NCI-H2196 (cell line): ENCODE data around the gene FRMD4A.
A peak's percentile ranks its signal among the peaks of the same experiment; 100 is the strongest.
"Not testable (repeated sequence)": the region's sequence is repeated elsewhere in the genome, so short reads cannot be mapped to it uniquely, and the experiment has no call there.

Experiments
- DNase-seq: peaks from one replicate; lab custom pipeline; 2025; ENCODE audit not compliant: unreplicated experiment; lab: John Stamatoyannopoulos, UW

FRMD4A gene

DNA sequence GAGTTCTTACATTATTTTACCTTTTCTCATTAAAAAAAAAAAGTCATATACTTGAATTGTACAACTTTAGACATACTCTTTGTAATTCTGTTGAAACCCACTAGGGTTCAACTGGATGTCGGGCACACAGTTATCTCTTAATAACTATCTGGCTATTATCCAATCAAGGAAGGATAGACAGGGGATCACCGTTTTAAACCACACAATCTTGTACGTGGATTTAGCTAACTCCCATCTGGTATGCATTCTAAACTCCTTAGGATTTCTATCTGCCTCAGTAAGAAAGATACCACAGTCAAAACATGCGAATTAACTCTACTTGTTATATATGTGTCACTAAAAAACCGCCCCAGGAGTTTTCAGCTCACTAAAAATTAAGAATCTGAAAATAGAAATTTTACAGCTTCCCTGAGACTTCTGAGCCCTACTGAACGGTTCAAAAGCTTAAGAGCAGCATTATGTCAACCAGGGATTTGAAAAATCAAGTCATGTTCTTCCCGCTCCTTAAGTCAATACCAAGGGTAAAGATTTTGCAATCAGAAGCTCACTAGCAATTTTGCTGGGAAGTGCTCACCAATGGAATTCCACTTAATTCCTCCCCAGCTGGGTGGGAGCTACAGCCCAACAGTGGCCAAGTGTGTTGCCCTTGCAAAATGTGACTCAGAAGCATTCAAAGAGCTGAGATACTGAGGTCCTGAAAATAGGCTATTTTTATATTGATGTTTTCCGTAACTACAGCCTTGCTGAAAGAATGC is 267.0 kb downstream of the FRMD4A start:
- no peak for DNase-seq

DNA sequence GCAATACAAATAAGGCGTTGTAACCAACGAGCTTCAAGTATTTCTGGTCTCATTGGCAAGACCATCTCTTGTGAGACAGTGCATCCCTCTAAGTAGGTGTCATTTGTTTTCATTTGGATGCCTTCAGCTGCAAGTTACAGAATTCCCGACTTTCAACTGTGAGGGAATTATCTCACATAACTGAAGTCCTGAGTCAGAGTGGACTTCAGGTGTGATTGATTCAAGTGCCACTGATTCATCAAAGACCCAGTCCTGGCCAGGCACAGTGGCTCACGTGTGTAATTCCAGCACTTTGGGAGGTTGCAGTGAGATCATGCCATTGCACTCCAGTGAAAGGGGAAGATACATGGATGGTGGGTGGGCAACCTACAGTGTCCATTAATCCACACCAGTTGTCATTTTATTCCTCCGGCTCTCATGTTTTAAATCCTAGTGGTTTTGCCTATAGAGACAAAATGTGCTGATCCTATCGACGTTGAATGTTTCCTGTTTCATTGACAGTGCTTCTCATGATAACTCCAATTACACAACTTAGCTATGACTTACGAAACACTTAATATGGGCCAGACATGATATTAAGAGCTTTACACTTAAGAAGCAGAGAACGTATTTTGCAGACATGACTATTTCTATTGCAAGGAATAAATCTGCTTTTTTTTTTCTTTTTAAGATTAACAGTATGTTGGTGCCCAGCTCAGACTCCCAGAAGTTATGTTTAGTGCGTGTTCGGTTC is 268.0 kb downstream of the FRMD4A start:
- no peak for DNase-seq

DNA sequence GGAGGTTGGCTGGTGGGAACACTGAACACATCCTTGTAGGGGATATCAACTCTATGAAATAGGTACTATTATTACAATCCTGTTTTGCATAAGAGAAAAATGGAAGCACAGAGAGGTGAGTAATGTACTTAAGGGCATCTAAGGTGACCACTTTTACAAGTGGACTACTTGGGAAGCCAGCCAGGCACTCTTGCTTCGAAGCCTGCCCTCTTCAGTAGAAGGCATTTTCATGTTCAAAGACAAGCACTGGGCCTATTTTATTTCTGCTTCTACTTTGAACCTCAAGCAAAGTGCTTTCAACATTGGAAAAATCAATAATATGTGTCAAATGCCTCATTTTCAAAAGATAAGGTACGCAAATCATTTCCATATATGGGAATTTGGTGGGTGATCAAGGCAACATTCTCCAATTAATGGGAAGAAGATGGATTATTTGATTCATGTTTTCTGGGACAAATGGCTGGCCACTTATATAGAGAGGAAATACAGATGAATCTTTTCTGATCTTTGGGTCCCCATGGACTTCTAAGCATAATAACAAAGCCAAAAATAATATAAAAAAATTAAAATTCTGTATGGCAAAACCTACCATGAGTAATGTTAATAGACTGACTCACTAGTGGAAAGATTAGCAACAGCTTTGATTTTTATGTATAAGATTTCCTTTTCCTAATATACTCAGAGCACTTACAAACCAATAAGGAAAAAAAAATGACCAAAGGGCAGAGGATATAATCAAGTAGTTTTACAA is 270.2 kb downstream of the FRMD4A start:
- peak; percentile 25 for DNase-seq

DNA sequence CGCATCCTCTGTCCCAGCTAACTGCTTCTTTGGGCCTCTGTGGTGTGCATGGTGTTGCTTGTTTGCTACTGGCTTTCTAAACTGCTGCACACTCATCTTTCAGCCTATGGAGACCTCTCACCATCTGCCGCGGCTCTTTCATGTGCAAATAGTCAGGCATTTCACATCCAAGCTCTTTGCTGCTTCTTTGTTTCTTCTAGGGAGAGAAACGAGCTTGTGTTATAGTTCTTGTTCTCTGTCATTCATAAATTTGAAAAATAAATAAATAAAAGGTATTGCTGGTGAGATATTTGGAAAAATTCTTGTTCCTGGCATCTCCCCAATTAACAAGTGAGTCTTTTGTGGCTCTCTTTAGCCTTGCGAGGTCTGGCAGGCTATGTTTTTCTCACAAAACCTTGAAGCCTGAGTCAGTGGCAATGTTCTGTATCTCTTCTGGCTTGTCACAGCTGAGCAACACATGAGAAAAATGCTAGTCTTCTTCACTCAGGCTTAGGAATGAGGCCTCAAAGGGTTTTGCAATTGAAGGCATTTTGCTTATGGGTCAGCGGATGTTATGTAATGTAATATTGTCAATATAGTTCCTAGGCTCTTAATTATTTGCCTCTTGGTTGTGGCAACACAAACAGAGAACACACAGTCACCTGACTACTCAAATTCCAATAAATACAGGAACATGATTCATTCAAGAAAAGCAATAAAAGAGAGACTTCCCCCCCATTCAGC is 274.0 kb downstream of the FRMD4A start:
- no peak for DNase-seq

DNA sequence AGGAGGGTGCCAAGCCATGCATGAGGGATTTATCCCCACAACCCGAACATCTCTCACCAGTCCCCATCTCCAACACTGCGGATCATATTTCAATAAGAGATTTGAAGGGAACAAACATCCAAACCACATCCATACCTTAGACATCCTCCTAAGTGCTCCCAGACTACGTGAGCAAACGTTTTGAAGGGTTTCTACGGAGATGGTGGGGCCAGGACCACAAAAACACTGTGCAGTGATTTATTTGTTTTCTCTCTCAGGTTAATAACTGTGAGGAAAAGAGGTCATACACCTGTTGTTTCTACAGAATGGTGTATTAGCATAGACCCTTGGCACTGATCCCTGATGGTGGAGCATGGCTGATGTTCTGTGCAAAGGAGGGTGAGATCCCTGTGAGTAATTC is 277.8 kb downstream of the FRMD4A start:
- DNase-seq: no peak

DNA sequence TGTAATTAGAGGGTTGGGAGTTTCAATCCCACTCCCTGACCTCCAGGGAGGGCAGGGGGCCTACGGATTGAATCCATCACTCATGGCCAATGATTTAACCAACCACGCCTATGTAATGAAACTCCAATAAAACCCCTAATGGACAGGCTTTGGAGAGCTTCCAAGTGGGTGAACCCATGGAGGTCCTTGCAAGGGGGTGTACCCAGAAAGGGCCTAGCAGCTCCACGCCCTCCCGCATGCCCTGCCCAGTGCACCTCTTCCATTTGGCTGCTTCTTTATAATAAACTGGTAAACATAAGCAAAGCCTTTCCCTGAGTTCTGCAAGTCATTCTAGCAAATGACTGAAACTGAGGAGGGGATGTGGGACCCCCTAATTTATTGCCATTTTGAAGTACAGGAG is 280.1 kb downstream of the FRMD4A start:
- DNase-seq: no peak

DNA sequence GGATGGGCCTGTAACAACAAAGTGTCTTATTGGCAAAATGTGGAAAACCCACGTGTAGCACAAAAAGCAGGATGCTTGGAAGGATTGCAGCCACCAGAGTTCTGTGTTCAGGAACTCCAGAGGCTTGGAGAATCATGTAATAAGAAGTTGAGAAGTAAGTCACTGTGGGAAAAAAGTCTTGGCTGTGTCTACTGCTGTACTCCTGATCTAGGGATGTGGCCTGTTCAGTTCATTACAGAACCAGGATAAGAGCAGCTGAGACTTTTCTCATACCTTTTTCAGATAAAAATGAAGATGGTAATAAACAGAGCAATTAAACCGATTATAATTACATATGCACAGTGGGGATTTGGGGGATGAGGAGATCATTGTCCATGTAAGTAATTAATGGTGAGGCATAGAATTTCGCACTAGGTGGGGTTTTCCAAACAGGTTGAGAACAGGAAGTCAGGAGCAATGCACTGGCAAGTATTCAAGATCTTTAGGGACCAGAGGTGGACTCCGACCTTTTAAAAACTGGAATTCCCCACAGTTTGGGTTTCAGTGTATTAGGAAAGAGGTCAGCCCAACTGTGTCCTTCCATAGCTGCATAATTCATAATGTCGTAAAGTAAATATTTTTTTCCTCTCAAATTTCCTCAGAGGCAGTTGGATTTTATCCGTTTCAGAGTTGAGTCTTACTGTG is 281.7 kb downstream of the FRMD4A start:
- peak; percentile 1 for DNase-seq

DNA sequence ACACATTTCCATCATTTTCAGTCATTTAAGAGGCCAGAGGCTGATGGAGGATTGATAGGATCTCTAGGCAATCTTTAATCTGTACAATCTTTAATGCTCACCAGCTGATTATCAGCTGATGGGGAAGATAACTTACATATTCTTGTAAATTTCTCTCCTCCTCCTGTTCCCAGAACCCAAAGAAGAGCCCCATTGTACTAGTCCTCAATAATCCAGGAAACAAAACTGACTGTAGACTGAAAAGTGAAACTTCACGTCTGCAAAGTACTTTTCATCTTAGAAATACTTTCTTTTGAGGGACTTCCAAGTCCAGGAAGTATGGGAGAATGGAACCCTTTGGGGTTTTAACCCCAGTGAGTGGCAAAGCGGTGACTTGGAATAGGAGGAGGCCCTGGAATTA is 283.3 kb downstream of the FRMD4A start:
- DNase-seq: no peak

DNA sequence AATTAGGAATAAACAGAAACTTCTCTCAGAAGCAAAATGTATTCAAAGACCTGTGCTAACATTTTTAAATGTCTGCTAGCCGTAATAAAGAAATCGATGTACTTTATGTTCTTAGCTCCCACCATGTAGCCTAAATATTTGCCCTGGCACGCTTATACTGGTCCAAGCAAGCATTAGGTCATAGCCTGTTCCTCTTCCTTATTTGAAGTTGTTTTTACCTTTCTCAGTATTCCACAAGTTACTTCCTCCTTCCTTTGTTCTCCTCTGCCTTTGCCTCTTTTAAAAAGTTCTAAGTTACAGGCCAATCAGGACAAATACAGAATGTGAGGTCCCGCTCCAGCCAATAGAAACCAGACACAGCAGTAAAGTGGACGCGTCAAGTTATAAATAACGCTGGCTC is 288.7 kb downstream of the FRMD4A start:
- not testable (repeated sequence) for DNase-seq

DNA sequence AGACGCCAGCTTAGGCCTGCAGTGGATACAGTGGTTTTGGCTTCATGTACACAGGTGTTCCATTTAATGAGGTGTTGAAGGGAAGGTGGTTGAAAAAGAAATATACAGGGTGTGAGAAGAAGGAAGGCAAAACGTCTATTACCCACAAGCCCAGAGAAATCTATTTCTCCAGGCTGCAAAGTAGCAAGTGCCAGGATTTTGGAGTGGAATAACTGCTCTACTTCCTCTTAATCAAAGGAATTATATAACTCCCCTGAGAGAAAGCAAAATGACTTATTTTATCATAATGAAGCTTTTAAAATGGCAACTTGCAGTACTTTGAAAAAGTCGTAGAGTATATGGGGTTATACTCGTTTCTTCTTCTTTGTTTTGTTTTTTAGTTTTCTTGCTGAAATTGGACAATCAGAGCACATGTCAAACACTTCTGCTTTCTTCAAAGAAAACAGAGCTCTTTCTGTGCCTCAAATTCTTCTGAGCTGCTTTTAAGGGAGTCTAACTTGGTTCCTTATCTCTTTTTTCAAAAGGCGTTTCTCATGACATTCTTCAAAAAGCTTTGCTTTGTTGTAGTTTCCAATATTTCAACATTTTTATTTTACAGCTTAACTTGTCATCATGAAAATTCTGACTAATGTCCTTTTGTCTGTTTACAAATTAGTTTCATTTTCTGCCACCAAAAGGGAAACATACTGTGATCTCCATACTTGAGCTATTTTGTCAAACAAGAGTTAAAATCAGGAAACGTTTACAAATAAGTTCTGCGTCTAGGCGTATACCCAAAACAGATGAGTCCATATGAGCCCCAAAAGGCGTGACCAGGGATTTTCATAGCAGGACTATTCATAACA is 289.7 kb downstream of the FRMD4A start:
- no peak for DNase-seq

DNA sequence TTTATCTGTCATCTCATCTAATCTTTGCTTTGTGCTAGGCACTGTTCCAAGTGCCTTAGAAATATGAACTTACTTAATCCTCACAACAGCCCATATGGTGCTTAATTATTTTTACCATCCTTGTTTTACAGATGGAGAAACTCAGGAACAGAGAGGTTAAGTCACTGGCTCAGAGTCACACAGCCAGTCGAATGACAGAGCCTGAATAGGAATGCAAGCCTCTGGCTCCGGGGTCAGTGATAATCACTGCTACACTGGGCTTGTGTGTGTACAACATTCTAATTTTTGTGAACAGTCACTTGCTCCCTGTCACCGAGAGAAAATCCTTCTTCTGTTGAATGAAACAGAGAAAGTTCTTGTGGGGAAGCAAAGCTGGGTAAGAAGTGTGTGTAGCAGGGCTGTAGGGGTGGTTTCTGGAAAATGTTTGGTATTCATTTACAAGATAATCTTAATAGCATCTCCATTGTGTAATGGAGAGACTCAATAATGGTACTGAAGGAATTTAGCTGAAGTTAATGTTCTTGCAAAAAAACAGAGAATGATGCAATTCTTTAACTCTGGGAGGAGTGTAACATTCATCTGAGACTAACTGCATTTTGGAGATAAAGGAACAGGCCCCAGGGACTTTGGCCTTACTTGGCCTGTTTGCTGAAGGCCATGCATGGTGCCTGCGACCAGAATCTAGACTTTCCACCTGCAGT is 290.6 kb downstream of the FRMD4A start:
- DNase-seq: no peak

DNA sequence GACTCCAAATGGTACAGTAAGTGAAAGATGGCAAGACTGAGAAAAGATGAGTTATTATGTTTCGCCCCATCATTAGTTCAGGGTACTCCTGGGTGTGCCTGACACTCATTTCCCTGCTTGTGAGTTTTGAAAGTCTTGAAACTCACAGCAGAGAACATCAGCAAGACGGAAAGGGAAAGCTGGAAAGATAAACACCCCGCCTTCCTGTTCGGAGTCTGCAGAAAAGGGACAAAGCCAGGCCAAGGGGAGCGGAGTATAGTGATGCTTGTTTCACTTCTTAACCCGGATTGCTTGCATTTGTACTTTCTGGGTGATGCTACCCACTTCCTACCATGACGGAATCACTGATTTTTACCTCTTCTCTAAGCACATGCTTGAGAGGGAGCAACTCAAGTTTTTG is 294.5 kb downstream of the FRMD4A start:
- no peak for DNase-seq

DNA sequence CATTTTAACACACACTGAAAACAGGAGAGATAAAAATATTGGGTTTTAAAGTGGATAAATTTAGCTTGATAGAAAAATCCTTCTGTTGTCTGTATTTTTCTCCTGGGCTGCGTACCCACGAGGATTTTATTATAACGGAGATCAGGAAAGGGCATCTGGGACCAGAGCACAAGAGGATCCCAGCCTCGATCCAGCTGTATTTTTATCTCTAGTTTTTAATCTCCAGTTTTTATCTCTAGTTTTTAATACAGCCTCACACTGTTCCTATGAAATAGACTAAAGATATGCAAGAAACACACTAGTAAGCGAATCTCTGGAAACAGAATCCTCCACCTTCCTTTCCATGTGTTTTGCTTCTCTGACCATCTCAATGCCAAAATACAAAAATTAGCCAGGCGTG is 295.2 kb downstream of the FRMD4A start:
- DNase-seq: no peak

DNA sequence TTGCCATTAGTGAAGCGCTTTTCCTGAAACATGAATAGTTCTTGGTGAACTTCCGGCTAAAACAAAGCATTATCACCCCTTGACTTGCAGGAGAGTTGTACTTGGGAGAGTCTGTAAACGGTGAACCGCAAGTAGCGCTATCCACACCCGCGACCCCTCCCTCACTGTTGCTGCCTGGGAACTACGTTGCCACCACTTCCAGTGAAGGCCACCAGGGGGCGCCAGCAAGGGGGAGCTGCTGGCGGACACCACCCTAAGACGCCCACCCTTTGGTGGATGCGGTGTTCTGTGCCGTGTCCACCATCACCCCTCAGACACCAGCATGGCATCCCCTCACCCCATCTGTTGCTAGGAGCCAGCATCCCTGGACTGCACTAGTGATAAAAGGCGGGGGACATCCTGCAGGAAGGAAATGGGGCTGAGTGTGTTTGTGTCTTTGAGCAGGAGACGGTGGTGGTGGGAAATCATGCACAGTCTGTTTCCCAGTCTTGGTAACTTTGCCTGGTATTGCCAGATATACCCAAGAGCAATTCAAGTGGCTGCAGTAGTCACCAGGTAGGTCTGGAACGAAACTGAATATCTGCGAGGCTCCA is 298.2 kb downstream of the FRMD4A start:
- DNase-seq: no peak

DNA sequence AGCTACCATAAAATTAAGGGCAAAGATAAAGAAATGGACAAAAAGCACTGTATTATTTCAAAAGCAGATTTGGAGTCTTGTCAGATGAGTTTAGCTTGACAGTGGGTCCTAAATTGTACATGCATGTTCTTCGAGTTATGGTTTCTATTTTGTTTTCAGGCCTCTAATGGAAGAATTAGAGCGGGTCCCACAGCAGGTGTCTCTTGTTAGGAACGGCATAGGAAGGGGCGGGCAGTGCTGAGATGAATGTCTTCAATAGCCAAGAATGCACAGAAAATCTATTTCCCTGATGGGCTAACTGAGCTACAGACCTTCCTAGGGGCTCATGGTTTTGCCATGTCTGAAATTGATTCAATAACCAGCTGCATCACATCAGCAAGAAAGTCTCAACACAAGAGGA is 304.4 kb downstream of the FRMD4A start:
- no peak for DNase-seq

DNA sequence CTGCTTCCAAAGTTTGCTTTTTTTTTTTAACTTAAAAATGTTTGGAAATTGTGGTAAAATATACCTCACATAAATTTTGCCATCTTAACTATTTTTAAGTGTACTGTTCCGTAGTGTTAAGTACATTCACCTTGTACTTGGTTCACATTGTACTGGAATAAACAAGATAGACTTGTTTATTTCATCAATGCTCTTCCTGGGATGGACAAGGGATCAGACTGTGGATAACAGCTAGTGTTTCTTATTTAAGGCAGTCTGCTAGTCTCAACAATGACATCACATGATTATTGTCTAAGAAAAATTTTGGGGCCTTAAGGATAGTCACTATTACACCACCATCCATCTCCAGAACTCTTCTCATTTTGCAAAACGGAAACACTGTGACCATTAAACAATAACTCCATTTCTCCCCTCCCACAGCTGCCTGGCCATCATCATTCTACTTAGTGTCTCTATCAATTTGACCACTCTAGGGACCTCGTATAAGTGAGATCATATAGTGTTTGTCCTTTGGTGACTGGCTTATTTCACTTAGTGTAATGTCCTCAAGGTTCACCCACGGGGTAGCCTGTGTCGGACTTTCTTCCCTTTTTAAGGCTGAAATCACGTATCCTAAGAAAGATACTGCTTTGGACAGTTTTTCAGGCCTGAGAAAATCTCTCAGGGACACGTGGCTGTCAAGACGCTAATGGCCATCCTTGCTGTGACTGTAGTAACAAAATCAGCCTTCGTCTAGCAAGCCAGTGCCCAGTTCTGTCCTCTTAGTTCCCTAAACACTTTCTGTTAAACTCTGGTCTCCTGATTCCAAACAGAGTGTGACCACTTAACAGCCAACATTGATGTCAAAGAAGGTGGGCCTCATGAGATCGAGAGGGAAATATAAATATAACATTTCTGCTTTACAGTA is 305.2 kb downstream of the FRMD4A start:
- no peak for DNase-seq

DNA sequence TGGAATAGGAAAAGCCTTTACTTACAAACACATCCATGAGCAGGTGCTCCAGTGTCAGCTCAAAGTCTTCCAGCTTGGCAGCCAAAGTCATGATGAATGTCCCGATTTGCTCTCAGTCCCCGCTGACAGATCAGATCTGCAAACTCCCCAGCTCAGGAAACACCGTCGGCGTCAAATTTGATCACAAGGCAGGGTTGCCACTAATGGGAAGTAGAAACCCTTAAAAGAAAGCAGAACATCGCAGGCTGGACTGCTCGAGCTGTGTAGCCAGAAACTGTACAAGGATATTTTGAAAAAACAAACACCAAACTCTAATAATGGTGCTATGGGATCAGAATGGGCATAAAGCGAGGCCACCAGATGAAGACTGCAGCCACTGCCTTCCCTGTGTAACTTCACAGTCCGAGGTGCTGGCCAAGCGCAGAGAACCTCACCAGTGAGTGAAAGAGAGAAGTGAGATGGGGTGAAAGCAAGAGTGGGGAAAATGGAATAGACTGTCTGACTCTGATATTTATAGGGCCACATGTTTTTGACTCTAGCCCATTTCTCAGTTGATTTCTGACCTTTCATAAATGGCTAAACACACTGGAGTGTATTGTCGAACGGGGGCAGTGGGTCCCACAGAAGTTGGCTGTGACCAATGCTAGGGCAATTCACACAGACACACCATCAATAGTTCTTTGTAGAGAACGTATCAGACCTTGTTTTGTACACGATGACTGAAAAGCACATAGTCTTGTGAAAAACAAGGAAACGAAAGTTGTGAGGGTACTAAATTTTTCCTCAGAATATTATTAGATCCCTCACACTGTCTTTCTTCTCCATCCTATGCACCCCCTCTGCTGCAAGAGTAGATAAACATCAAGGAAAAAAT is 306.2 kb downstream of the FRMD4A start:
- no peak for DNase-seq
